GM12891 (cell line): ENCODE data around the gene EDN1.

Experiments used
- POLR2A ChIP-seq: IDR thresholded peaks from 2 replicates; pipeline ENCODE4 v1.6.1; 2011; ENCODE audit warnings: low read depth, low read length, control low read depth
- POLR2AphosphoS5 ChIP-seq: IDR thresholded peaks from 2 replicates; pipeline ENCODE4 v1.6.1; 2011; ENCODE audit warnings: low read depth, low read length, control low read depth

- TF ChIP-seq POLR2A: no peak
- no peak for TF ChIP-seq POLR2AphosphoS5
These were observed 1.9 kb upstream of the EDN1 start for GRCh38 chr6:12288211-12288618.
